Effector CD8-positive, alpha-beta T cell (primary cell): Measurements from ENCODE around the gene AAGAB.

ENCODE experiments used
- DNase-seq: peaks from one replicate; lab custom pipeline; 2025; lab: John Stamatoyannopoulos, UW

AAGAB gene

DNA sequence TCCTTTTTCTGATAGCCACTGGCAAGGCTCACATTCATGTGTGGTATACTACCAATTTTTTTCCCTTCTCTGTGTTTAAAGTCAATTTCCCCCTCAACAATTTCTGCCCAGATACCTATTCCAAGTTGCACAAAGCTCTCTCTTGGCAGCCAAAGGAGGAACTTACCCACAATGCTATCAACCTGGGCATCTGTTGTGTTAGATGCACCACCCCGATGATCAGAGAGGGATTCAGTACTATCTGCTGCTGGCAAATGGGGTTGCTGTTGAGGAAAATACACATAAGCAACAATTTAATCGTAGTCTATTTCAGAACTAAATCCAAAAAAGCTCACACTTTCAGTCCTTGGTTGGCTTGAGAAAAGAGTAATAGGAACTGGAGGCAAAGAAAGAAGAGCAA is 46.1 kb downstream of the AAGAB start:
- no peak for DNase-seq

DNA sequence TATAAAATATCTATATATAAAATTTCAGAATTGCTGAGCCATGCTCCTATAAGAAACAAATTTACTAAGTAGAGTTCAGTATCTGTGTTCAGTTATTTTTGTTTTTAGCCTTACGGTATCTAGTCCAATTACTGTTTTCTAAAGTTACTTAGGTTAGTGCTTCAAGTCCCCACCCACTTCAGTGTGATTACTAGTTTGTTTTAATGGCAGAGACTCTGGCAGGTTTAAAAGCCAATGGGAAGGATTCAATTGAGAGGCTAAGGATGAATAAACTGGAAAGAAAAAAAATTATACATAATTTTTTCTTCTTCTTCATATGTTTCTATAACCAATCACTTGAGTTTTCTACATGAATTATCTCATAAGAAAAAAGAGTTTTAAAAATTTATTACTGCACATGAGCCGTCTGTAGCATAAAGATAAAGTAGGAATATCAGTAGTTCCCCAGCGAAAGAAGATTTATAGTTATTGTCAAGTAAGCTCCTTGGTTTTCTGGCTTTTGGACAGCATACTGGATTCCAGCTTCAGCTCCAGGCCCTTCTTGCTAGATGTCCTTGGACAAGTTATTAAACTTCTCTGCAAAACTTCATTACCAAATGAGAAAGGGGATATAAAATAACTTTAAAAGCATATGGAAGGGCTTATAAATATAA is 46.8 kb downstream of the AAGAB start:
- no peak for DNase-seq

DNA sequence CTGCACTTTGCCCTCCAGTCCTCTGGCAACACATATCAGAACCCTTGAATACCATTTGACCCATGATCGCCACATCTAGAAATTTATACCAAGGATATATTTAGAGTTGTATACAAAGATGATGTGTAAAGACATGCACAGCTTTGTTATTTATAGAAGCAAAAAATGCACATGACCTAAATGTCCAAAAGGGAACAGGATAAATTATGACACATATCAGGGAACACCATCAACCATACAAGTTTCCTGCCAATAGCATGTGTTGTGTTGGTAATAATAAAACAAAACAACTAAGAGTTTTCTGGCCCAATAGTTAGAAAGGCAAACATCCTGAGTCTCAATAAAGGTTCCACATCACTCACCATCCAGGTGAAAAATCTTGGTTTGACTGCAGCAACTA is 51.5 kb downstream of the AAGAB start:
- no peak for DNase-seq

DNA sequence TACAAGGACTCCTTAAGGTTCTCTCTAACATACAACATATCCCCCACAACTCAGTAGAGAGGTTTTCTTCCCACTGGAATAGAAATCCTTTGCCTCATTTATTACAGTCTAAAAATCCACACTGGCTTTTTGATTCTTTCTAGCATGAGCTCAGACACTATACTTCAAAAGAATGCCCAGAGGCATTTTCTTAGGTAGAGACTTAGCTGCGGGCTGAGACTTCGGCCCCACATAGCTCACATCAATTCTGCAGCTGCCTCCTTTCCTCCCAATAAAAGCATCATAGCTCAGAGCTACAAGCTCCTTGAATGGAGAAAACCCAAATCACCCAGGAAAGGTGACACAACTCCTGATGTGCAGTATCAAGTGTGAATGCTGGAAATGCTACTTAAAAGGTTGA is 52.4 kb downstream of the AAGAB start:
- no peak for DNase-seq

DNA sequence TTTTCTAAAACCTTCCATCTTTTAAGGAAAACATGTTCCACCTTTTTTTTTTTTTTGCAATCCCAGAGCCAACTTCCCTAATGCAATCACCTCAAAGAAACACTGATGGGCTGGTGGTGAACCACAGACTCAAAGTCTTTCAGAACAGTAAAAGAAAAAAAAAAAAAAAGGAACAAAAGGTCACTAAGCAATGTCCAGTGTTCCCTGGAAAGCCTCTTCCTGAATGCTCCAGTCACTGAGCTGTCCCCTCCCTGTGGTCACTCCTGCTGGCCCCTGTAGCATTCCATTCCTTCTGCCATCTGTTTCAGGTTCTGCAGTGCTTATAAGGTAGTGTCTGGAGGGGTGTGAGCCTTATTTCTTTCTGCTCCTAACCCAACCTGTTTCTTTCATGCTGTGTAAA is 53.3 kb downstream of the AAGAB start:
- no peak for DNase-seq

DNA sequence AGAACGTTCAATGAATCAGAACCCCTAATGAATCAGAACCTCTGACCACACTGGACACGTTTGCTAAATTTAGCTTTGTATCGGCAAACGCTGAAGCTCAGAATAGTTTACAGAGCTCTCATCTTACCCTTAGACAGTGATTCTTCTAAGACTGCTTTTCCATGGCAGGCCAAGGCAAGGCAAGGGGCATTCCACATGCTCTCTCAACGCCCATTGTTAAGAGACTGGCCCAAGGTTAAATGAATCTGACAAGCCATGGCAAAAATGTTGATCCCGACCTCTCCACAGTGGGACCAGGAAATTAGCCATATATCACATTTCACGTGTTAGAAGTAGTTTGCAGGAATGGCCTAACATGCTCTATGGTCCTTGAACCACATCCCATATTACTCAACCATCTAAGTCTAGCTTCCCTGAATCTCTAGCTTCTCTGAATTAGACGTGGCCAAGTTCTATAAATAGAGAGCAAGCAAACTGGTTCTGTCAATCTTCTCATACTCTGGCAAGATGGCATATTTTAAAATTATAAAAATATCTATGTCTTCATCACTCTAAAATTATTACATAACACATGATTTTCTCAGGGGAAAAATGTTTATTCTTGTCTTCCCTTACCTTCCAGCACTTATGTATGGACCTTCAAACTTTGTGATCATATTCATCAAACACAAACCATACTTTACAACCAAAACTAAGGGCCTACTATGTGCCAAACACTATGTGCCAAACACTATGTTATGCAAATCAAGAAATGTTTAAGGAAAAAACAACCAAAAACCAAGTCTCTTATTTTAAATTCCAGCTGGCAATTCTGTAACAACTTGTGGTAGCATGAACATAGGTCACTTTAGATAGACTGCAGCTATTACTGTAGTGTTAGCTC is 54.3 kb downstream of the AAGAB start:
- DNase-seq: no peak

DNA sequence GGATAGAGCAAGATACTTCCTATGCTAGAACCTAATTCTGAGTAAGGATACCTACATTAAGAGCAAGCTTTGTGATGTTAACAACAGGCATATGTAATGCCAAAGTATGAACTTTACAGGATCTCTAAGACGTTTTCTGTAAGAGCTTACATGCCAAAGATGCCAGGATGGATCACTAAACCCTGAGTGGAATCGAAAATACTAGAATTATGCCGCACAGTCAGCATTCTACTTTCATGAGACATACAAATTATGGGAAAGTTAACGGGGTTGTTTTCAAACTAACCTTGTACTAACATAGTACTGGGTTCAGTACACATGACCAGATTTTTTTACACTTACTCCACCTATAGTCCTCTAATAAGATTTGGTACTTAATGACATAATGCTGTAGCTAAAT is 55.1 kb downstream of the AAGAB start:
- DNase-seq: no peak

DNA sequence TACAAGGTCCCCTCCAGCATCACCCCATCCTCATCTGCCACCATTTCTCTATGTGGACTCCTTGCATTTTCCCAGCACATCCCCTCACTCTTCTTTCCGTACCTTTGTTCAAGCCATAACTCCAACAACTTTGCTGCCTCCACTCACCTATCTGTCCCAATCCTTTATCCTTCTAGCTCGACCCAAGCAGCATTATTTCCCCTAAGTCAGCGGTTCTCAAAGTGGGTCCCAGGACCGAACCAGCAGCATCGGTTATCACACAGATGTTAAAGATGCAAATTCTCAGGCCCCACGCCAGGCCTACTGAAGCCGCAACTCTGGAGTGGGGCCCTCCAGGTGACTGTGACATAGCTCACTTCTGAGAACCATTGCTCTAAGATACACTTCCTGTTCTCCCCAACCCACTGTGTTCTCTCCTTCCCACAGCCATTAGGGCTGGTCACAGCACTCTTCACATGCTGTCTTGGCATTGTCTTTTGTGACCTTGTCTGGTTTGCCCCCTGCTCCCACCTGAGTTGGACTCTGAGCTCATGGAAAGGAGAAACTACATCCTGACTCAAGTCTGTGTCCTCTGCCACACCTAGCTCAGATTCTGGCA is 56.2 kb downstream of the AAGAB start:
- no peak for DNase-seq

DNA sequence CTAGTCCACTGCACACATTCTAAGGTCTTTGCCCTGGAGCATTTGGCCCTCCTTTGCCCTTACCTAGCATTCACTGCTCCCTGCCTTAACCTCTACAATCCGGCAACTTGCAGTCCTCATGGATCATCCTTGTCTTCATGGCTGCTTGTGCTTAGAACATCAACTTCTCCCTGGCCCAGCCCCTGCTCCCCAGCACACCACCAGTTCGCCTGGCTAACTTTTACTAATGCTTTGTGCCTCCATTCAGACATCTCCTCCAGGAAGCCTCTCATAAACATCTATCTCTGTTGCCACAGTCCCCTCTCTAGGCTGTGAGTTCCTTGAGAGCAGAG is 57.1 kb downstream of the AAGAB start:
- DNase-seq: no peak

DNA sequence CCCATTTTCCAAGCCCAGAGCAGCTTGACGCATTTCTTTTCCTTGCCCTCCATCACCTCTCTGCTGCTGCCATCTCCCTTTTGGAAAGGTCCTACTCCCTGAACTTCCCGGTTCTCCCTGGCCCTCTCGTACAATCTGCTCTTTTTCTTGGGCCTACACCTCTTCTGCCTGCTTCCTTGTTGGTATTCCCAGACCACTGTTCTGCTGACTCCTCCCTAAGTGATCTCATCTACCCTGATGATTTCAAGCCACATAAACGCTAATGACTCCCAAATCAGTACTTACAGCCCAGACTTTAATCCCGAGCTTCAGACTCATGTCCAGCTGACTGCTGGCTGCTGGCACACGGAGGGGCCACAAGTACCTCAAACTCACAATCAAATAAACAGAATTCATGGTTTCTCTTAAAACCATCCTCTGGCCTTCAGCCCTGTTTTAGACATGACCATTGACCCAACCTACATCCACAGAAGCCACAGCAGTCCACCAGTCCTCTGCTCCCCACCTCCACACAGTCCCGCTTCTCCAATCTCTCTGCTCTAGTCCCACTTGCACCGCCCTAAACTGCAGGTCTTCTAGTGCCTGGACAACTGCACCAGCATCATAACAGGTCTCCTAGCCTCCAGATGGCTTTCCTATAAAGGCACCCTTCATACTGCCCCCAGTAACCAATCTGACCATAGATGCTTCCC is 57.6 kb downstream of the AAGAB start:
- no peak for DNase-seq

DNA sequence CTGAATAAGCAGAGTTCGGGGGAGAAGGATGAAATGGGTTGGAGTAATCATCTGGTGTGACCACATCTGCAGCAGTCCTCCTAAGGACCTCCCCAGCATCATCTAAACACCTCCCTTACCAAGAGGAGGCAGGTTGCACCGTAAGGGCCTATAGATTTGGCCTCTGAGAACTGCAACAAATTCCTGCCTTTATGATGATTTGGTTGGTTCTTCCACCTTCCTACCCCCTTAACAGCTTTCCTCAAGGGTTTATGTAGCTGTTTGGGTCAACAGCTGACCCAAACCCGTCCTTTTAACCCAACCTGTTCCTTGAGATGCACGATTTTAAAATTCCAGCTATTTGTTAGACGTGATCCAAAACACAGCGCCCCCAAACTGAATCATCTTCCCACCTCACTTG is 58.2 kb downstream of the AAGAB start:
- DNase-seq: no peak

DNA sequence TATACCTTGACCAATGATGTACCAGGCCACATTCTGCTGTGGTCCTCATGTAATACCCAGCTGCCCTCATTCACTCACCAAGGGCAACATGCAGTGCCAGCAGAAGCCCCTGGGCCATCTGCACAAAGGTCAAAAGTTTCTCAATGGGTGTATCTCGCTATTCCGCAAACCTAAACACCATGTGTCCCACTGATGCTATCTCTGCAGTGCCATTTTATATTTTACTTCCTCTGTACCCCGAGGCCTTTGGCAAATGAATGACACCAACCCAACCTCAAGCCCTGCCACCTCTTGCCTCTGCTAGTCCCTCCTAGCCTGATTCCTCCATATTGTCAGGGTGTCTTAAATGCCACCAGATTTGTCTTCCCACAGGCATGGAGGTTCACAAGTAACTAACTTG is 59.2 kb downstream of the AAGAB start:
- no peak for DNase-seq

DNA sequence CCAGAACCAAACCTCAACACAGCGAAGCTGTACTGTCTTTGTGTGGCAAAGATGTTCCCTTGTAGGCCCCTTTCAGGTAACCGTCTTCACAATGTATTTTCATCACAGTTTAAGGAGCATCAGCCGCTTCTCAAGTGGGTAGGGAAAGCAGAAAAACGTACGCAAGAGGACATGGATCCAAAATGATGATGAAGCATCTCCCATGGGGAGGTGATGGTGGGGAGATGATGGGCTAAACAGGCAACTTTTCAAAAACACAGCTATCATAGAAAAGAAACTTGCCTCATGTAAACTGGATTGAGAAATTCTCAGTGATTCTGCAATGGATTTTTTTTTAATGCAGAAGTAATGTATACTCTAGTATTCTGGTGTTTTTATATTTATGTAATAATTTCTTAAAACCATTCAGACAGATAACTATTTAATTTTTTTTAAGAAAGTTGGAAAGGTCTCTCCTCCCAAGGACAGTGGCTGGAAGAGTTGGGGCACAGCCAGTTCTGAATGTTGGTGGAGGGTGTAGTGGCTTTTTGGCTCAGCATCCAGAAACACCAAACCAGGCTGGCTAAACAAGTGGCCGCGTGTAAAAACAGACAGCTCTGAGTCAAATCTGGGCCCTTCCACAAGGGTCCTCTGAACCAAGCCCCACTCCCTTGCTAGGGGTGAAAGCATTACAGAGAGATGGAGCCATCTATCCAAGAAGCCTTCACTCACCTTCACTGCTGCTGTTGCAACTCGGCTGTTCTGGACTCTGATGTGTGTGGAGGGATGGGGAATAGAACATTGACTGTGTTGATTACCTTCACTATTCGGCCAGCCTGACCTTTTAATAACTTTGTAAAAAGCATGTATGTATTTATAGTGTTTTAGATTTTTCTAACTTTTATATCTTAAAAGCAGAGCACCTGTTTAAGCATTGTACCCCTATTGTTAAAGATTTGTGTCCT is 60.0 kb downstream of the AAGAB start:
- no peak for DNase-seq

DNA sequence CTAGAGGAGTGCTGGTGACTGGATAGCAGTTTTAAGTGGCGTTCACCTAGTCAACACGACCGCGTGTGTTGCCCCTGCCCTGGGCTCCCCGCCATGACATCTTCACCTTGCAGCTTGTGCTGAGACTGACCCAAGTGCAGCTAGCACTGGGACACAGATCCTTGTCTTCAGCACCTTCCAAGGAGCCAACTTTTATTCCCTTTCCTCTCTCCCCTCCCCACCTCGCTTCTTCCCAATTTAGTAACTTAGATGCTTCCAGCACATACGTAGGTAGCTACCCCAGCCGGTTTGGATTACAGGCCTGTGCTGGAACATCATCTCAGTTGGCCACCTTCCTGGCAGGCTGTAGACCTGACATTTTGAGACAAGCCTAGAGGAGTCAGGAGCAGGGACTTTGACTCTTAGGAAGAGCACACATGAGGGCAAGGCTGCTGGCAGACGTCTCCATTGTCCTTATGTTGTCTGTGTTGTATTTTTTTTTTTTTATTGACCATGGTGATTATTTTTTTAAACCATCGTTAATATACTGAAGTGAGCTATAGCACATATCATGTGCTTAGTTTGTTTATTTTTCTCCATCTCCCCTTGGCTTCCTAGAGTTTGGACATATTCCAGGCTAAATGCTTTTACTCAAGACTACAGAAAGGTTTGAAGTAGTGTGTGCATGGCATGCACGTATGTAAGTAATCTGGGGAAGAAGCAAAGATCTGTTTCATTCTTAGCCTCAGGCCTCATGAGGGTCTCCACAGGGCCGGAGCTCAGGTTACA is 61.1 kb downstream of the AAGAB start:
- no peak for DNase-seq

DNA sequence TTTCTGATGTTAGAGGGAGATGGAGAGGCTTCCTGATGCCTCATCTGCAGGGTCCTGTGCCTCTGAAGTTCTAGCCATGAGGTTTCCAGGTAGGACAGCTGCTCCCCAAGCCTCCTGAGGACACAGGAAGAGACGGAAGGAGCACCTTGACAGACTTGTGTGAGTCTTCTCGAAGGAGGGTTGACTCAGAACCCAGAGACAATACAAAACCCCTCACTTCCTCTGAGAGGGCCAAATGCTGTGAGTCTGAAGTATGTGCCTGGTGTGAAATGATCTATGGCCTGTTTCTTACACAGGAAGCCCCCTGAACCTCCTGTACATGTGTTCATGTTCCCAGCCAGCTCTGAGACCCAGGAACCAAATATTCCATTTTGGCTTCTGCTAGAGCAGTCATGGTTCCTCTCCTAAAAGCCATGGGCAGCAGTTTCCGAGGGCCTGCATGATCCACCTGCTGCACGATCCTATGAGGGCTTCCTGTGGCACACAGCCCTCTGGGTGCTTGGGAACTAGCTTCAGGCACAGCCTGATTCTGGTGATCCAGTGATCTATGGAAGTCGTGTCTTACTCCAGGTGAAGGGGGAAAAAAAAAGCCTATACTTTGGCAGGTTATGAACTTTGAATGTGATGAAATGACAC is 62.2 kb downstream of the AAGAB start:
- DNase-seq: no peak

DNA sequence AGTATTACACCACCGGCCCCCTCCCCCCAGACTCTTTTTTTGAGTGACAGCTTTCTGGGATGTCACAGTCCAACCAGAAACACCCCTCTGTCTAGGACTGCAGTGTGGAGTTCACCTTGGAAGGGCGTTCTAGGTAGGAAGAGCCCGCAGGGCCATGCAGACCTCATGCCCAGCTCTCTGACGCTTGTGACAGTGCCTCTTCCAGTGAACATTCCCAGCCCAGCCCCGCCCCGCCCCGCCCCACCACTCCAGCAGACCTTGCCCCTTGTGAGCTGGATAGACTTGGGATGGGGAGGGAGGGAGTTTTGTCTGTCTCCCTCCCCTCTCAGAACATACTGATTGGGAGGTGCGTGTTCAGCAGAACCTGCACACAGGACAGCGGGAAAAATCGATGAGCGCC is 63.6 kb downstream of the AAGAB start:
- no peak for DNase-seq

DNA sequence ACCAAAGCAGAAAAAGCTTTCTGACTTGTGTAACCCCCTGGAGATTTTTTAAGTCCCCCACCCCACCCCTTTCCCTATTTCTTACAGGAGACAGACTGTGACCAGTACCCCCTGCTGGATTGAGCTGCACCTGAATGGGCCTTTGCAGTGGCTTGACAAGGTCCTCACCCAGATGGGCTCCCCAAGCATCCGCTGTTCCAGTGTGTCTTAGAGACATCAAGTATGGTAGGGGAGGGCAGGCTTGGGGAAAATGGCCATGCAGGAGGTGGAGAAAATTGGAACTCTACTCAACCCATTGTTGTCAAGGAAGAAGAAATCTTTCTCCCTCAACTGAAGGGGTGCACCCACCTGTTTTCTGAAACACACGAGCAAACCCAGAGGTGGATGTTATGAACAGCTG is 64.1 kb downstream of the AAGAB start:
- no peak for DNase-seq

DNA sequence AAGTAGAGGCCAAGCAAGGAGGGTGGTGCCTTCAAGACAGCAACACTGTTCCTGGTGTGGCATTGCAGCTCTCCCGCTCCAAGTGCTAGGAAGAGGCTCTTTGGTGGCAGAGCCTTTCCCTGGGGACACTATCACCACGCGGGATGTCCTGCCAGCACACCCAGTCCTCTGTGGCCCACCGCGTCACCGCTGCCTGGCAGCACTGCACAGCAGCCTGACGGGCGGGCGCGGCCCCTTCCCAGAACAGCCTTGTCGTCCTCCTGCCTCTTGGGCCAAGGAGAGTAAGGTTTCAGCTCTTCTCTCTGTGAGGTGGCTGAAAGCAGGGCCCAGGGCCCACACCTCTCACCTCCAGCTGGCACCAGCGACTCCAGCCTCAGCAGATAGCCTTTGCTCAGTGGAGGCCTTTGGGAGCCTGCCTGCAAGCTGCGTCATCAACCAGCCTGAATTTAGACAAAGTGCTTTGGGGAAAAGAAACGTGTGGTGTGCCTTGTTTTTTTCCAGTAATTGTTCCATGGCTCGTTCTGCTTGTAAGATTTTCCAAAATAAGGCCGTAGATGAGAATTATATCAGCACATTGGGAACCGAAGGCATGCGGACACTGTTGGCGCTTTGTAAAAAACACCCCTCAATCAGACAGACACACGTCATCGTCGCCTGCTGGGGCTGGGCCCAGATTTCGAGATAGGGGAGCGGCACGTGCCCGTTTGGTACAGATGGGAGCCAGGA is 65.0 kb downstream of the AAGAB start:
- no peak for DNase-seq

DNA sequence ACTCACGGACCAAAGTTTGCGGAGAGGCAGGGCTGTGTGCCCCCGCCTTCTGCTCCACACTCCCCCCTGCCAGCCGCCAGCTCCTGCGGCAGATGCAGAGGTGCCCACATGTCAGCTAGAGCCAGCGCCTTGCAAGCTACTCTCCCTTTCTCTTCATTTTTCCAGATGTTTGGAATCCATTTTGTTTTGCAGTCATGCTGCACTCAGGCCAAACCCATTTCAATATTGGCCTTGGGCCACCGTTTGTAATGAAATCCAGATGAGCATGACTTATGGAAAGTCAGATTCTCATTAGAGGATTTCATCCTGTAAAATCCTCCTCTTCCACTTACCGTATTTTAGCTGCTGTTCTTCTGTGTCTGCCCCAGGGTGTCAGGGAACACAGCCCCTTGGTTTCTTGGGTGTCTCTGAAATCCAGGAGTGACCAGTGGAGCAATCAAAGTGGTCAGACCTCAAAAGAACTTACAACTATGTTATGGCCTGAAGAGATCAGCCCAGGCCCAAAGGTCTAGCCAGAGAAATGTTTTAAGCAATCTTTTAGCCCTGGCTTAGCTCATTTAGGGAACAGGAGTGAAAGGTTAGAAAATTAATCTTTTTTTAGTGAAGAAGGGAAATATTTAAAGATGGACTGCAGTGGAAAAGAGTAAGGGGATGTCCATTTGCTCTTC is 65.8 kb downstream of the AAGAB start:
- DNase-seq: no peak
